RWPE2 (cell line): Measurements from ENCODE around the gene NHS.

ENCODE experiments used
- ATAC-seq: fragments of 200-7000 bp; cut with Tn5 transposase; 3 replicates; pipeline ENCODE4 v1.9.1; 2021; ENCODE audit warnings: low read depth
- DNase-seq: peaks from one replicate; pipeline ENCODE4 v3.0.0-alpha.2; 2020; ENCODE audit warnings: low spot score
- H3K27ac ChIP-seq: fragments of 450-650 bp; 2 replicates; pipeline ENCODE4 v1.5.1; 2017; ENCODE audit warnings: mild to moderate bottlenecking; ENCODE audit not compliant: poor library complexity, severe bottlenecking
- H3K27me3 ChIP-seq: fragments of 250-450 bp; sonication (Bioruptor Pico); 2 replicates; pipeline ENCODE4 v1.5.1; 2021; ENCODE audit warnings: mild to moderate bottlenecking, moderate library complexity; ENCODE audit not compliant: insufficient read depth, poor library complexity, severe bottlenecking
- H3K36me3 ChIP-seq: fragments of 250-450 bp; sonication (Bioruptor Pico); 2 replicates; pipeline ENCODE4 v1.5.1; 2020; ENCODE audit warnings: low read depth, mild to moderate bottlenecking, moderate library complexity
- H3K4me1 ChIP-seq: fragments of 250-450 bp; sonication (Bioruptor Pico); 2 replicates; pipeline ENCODE4 v1.5.1; 2021; ENCODE audit warnings: mild to moderate bottlenecking, moderate library complexity; ENCODE audit not compliant: insufficient read depth, poor library complexity, severe bottlenecking
- H3K4me3 ChIP-seq: fragments of 250-450 bp; sonication (Bioruptor Pico); 2 replicates; pipeline ENCODE4 v1.5.1; 2021; ENCODE audit warnings: mild to moderate bottlenecking, moderate library complexity; ENCODE audit not compliant: severe bottlenecking
- H3K9me3 ChIP-seq: fragments of 250-450 bp; sonication (Bioruptor Pico); 2 replicates; pipeline ENCODE4 v1.5.1; 2021; ENCODE audit warnings: mild to moderate bottlenecking, moderate library complexity; ENCODE audit not compliant: severe bottlenecking
- TF ChIP-seq, protein P1 (sequence below): fragments of 450-650 bp; IDR thresholded peaks from one replicate; pipeline ENCODE4 v1.5.1; 2017; ENCODE audit warnings: mild to moderate bottlenecking, moderate library complexity; ENCODE audit not compliant: poor library complexity, severe bottlenecking

The NHS gene

DNA sequence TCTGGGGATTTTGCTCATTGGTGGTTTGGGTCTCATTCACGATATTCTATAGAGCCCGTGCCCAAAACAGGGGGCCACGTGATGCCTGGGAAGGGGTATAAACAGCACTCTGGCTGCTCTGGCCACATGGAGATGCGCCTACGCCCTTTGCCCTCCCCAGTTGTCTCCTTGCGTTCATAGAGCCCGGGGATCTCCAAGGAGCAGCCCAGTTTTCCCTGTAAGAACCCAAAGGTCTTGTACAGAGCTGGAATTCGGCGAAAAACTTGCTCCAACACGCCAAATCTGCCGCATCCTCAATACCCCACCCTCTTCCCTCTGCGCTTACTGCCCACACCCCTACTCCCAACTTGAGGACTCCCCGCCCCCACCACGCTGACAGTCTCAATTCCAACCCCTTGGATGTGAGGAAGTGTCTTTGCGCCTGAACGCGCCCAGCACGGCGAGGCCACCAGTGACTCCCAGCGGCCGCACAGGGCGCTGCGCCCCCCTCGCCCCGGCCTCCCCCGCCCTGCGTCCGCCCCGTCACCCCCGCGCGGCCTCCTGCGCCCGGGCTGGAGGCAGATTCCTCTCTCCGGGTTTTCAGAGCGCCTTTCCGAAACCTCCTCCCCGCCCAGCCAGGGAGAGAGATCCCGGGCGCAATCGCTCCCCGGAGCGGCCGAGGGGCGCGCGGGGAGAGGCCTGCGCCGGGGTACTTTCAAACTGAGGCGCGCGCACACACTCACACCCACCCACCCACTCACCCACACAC, at the start of gene NHS:
NHS (plus strand) TSS at position 582 of the 748 bp plus-strand sequence. CDS start 558 bp downstream, outside the sequence.
- no peaks in the 10 kb centered on the region for H3K4me1 ChIP-seq
- peak; percentile 78 for DNase-seq
- peak; percentile 64 for ATAC-seq
- no peaks in the 10 kb centered on the region for H3K27me3 ChIP-seq
- peak within 1 kb of the TSS; percentile 47 for H3K27ac ChIP-seq
- H3K9me3 ChIP-seq, result no peaks in the 10 kb centered on the region
- TF ChIP-seq, protein P1, sequence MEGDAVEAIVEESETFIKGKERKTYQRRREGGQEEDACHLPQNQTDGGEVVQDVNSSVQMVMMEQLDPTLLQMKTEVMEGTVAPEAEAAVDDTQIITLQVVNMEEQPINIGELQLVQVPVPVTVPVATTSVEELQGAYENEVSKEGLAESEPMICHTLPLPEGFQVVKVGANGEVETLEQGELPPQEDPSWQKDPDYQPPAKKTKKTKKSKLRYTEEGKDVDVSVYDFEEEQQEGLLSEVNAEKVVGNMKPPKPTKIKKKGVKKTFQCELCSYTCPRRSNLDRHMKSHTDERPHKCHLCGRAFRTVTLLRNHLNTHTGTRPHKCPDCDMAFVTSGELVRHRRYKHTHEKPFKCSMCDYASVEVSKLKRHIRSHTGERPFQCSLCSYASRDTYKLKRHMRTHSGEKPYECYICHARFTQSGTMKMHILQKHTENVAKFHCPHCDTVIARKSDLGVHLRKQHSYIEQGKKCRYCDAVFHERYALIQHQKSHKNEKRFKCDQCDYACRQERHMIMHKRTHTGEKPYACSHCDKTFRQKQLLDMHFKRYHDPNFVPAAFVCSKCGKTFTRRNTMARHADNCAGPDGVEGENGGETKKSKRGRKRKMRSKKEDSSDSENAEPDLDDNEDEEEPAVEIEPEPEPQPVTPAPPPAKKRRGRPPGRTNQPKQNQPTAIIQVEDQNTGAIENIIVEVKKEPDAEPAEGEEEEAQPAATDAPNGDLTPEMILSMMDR, result peak; percentile 58
- H3K36me3 ChIP-seq, result no peaks in the 10 kb centered on the region
- peak within 1 kb of the TSS; percentile 55 for H3K4me3 ChIP-seq

DNA sequence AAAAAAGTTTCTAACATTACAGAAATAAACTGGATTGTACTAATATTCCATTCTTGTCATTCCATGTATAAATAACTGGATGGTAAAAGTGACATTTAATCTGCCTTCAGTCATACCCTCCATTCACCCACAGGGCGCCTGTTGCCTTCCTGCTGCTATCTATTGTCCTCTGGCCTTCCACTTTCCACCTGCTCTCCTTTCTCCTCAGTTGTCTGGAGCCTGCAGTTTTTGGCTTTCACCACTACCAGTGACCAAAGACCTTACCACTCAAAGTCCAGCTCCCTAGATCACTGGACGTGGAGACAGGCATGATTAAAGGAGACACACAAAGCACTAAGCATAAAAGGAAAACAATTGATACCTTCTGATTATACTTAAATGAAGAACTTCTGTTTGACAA, 46.2 kb upstream of the NHS start:
- H3K4me1 ChIP-seq, result no peaks in the 10 kb centered on the region
- no peak overlapping the region for H3K4me3 ChIP-seq
- no peak overlapping the region for H3K27ac ChIP-seq
- TF ChIP-seq, protein P1, result no peak
- H3K9me3 ChIP-seq, result no peaks in the 10 kb centered on the region
- H3K27me3 ChIP-seq, result no peaks in the 10 kb centered on the region
- ATAC-seq, result no peak
- no peak for DNase-seq
- H3K36me3 ChIP-seq, result no peaks in the 10 kb centered on the region

DNA sequence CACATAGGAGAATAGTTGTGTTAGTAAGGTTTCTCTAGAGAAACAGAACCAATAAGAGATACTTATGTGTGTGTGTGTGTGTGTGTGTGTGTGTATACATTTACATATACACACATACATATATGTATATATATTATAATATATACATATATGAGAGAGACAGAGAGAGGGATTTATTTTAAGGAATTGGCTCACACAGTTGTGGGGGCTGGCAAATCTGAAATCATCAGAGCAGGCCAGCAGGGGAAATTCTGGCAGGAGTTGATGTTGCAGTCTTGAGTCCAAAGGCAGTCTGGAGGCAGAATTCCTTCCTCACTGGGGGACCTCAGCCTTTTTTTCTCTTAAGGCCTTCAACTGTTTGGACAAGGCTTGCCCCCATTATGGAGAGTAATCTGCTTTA, 38.6 kb upstream of the NHS start:
- no peaks in the 10 kb centered on the region for H3K27me3 ChIP-seq
- H3K36me3 ChIP-seq, result no peaks in the 10 kb centered on the region
- ATAC-seq, result no peak
- no peaks in the 10 kb centered on the region for H3K9me3 ChIP-seq
- H3K27ac ChIP-seq, result no peak overlapping the region
- TF ChIP-seq, protein P1, result no peak
- H3K4me3 ChIP-seq, result no peak overlapping the region
- no peak for DNase-seq
- H3K4me1 ChIP-seq, result no peaks in the 10 kb centered on the region

DNA sequence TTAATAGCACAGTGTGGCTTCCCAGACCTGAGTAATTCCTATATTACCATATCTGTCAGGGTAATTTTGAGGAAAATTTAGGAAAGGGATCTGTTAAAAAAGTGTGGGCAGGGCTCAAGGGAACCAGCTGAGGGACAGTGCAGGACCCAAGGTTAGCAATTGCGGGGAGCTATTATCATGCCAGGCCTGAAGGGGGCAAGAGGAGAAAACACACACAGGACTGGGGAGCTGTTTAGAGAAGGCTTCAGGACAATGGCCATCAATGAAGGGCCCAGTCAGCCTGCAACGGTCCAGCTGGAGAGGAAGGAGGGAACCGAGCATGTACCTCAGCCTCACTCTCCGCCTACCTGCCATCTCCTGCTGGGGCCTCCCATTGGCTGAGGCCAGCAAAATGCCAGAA, 19.0 kb upstream of the NHS start:
- no peaks in the 10 kb centered on the region for H3K4me1 ChIP-seq
- no peak overlapping the region for H3K4me3 ChIP-seq
- no peak for DNase-seq
- no peaks in the 10 kb centered on the region for H3K27me3 ChIP-seq
- ATAC-seq, result no peak
- no peak overlapping the region for H3K27ac ChIP-seq
- no peaks in the 10 kb centered on the region for H3K36me3 ChIP-seq
- TF ChIP-seq, protein P1, result no peak
- no peaks in the 10 kb centered on the region for H3K9me3 ChIP-seq

DNA sequence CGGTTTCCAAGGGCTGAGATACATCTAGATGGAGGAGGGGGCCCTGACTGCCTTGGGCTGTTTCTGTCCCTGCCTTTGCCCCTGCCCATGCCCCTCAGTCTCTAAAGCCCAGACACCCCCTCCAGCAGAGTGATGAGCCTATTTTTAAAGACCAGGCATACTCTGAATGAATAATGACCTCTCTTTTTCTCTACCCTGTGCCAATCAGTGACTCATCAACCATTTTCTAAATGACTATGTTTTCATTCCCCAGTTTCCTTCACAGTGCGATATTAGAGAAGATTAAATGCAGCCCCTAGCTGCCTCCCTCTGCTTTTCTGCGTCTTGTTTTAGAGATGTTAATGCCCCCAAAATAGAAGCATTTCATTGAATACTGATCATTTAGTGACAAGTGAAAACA, 15.5 kb upstream of the NHS start:
- ATAC-seq (0 out of 3 replicates have a peak, but pooled peaks have one; percentile 25), DNase-seq (no peak)
- TF ChIP-seq, protein P1, result no peak
- Histone ChIP-seq H3K9me3 (no peaks in the 10 kb centered on the region), H3K27me3 (no peaks in the 10 kb centered on the region), H3K27ac (no peak overlapping the region), H3K4me1 (no peaks in the 10 kb centered on the region), H3K4me3 (no peak overlapping the region), H3K36me3 (no peaks in the 10 kb centered on the region)
